Kidney (tissue), 14 donors: ENCODE data around the gene COL28A1. TPM values are rescaled to one million over a fixed set of nuclear protein-coding genes. Genes with fewer than 3 reads are reported as not detected.

Source experiments
- DNase-seq, 5 donors: peaks; one replicate each; pipeline ENCODE4 v3.0.0-alpha.2; 2013 to 2020
- FAIRE-seq: peaks from 2 replicates; lab custom pipeline; 2012; peaks lifted over from hg19 to GRCh38; lab: Jason Lieb, UNC
- H3K27ac ChIP-seq, 2 donors: one replicate each; pipeline ENCODE4 v1.7.0; 2013; ENCODE audit warnings: low read depth in 2 of 2, low read length in 2 of 2, inconsistent platforms in 1 of 2
- H3K27me3 ChIP-seq: one replicate; pipeline ENCODE4 v1.7.1; 2013; ENCODE audit warnings: low read length, inconsistent platforms; ENCODE audit not compliant: control insufficient read depth, insufficient read depth
- H3K36me3 ChIP-seq, 3 donors: one replicate each; pipeline versions ENCODE4 v1.7.0 to v1.7.1; 2013; ENCODE audit warnings: low read length in 3 of 3, control low read depth in 1 of 3, inconsistent platforms in 1 of 3; ENCODE audit not compliant: insufficient read depth in 3 of 3, control insufficient read depth in 2 of 3
- H3K4me1 ChIP-seq, 3 donors: one replicate each; pipeline versions ENCODE4 v1.7.0 to v1.7.1; 2013; ENCODE audit warnings: low read length in 3 of 3, inconsistent platforms in 1 of 3, low read depth in 1 of 3; ENCODE audit not compliant: control insufficient read depth in 2 of 3, insufficient read depth in 2 of 3
- H3K4me3 ChIP-seq, 3 donors: one replicate each; pipeline versions ENCODE4 v1.7.0 to v1.8.1; 2013; ENCODE audit warnings: low read length in 3 of 3, control low read depth in 1 of 3, inconsistent platforms in 1 of 3
- H3K9ac ChIP-seq, 3 donors: one replicate each; pipeline versions ENCODE4 v1.7.0 to v1.7.1; 2013; ENCODE audit warnings: low read length in 3 of 3, control low read depth in 1 of 3, inconsistent platforms in 1 of 3
- H3K9me3 ChIP-seq, 3 donors: one replicate each; pipeline versions ENCODE4 v1.7.0 to v1.7.1; 2013; ENCODE audit warnings: low read length in 3 of 3, control low read depth in 1 of 3, inconsistent platforms in 1 of 3; ENCODE audit not compliant: control insufficient read depth in 2 of 3, insufficient read depth in 1 of 3
- intact Hi-C: fragments of 100-400 bp; cut with DNase I; formaldehyde crosslinking; loops from one replicate; pipeline ENCODE4 v1.11.1; 2022
- polyA plus RNA-seq: library from polyadenylated mRNA; stranded (reverse); fragments of 350-450 nt; fragmentation: Illumina TruSeq; extraction: RNeasy Lipid Tissue Mini Kit (QIAGEN cat#74804); gene quantifications from one replicate; pipeline ENCODE4 v1.2.3, GENCODE V29; 2014; ENCODE audit warnings: low read depth, low replicate concordance; ENCODE audit not compliant: insufficient read depth
- total RNA-seq: library from RNA; stranded (reverse); fragmentation: NEBNext Ultra II Directional; extraction: Animal tissue kit (Norgen Biotek cat#: 25700); gene quantifications from one replicate; pipeline ENCODE4 v1.2.1, GENCODE V29; 2021
- TF ChIP-seq, protein P1 (sequence below): IDR thresholded peaks from 3 replicates; pipeline ENCODE4 v1.5.1; 2012; ENCODE audit warnings: mild to moderate bottlenecking, moderate library complexity, borderline replicate concordance; ENCODE audit not compliant: insufficient read depth; ENCODE audit errors: extremely low read depth
- donor health status: control.
- donor health status: control.
- donor health status: control.
- donor health status: control.
- donor health status: control.
- donor health status: DM: yes; HTN: yes; CAD: no.
- donor health status: Normal renal cell carcinoma (clear cell type).

The COL28A1 gene
- total and polyA plus RNA-seq, 2 donors from 2014 or later, result 2.7 to 5.8 TPM

DNA sequence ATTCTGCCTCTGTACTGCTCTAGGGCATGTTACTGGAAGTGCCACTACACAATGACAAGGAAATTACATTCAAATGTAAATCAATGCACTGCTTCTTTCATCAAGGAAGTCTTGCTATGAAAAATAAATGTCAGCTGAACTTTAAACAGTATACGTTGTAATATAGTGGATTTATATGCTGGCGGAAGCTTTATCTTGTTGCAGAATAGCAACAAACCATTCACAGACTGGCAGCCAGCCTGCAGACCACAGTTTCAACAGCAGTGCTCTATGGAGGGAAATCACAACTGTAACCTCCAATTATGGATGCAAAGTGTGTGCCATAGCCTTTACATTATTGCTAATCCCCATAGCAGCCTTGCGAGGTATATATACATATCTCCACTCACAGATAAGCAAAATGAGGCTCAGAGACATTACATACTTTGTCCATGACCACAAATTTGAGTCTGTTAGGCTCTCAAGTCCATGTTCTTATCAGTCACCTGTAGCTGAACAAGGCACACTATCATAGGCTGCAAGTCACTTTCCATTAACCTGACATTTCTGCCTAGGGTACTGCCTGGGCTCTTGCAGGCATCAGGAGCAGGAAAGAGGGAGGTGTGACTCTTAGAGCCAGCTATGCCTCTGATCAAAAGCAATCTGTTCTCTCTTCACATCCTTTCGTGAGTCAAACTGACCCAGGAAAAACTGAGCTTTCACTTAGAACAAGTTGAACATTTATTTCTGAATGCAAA lies 22.6 kb downstream of the COL28A1 start:
- Histone ChIP-seq H3K36me3 (no peaks in the 10 kb centered on the region), H3K27ac (no peak overlapping the region), H3K27me3 (no peaks in the 10 kb centered on the region), H3K4me1 (peaks cover 0 to 5% (median 0%) of the 10 kb centered on the region in 3 donors), H3K9me3 (no peaks in the 10 kb centered on the region), H3K4me3 (no peak overlapping the region), H3K9ac (no peak overlapping the region)
- TF ChIP-seq, protein P1, sequence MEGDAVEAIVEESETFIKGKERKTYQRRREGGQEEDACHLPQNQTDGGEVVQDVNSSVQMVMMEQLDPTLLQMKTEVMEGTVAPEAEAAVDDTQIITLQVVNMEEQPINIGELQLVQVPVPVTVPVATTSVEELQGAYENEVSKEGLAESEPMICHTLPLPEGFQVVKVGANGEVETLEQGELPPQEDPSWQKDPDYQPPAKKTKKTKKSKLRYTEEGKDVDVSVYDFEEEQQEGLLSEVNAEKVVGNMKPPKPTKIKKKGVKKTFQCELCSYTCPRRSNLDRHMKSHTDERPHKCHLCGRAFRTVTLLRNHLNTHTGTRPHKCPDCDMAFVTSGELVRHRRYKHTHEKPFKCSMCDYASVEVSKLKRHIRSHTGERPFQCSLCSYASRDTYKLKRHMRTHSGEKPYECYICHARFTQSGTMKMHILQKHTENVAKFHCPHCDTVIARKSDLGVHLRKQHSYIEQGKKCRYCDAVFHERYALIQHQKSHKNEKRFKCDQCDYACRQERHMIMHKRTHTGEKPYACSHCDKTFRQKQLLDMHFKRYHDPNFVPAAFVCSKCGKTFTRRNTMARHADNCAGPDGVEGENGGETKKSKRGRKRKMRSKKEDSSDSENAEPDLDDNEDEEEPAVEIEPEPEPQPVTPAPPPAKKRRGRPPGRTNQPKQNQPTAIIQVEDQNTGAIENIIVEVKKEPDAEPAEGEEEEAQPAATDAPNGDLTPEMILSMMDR, result no peak
- DNase-seq (peak in 1 of 5 donors; percentile 42), FAIRE-seq (no peak)
- intact Hi-C loops, result no loop called here

DNA sequence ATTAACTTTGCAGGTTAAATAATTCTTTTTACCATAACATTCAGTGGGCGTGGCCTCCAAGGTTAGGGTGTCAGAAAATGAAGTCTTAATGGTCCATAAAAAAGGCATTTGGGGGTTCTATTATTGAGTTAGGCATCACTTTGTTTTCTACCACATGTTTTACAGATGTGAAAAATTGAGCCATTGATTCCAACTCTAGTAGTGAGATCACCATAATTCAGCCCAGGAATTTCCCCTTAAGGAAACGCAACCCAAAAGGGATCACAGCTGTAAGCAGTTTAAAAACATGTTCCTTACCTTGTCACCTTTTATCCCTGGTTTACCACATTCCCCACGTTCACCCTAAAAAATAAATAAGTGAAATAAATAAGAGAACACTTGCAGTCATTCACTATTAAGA lies 24.9 kb downstream of the COL28A1 start:
- FAIRE-seq (no peak), DNase-seq (peak in 1 of 5 donors; percentile 33)
- peaks cover 0 to 5% (median 0%) of the 10 kb centered on the region in 3 donors for H3K4me1 ChIP-seq
- no peak overlapping the region for H3K27ac ChIP-seq
- no peaks in the 10 kb centered on the region for H3K36me3 ChIP-seq
- H3K4me3 ChIP-seq, result no peak overlapping the region
- H3K9ac ChIP-seq, result no peak overlapping the region
- intact Hi-C loops, result no loop called here
- TF ChIP-seq, protein P1, result no peak
- H3K9me3 ChIP-seq, result no peaks in the 10 kb centered on the region
- no peaks in the 10 kb centered on the region for H3K27me3 ChIP-seq

DNA sequence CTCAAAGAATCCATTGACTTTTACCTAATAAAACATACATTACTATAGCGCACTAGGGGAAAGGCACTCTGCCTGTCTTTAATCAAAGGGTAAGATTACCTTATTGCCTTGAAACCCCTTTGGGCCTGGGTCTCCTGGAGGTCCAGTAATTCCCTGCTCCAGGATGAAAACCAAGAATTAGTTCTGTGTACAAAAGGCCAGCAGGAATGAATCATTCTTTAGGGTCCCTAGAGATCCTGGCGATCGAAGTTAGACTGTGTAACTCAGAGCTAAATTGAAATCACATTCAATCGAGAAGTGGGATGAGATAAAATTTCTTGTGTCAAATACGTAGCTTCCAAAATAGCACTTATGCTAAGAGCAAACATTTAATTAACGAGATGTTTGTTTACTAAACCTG lies 29.8 kb downstream of the COL28A1 start:
- DNase-seq (no peak), FAIRE-seq (no peak)
- Histone ChIP-seq H3K9ac (no peak overlapping the region), H3K27me3 (no peaks in the 10 kb centered on the region), H3K4me3 (no peak overlapping the region), H3K36me3 (no peaks in the 10 kb centered on the region), H3K9me3 (no peaks in the 10 kb centered on the region), H3K27ac (no peak overlapping the region), H3K4me1 (no peaks in the 10 kb centered on the region)
- intact Hi-C loops, result no loop called here
- TF ChIP-seq, protein P1, result no peak
